Measurements from ENCODE around the gene TPRA1.
"Not testable (repeated sequence)": the region's sequence is repeated elsewhere in the genome, so short reads cannot be mapped to it uniquely, and the experiment has no call there.

Gene TPRA1

DNA sequence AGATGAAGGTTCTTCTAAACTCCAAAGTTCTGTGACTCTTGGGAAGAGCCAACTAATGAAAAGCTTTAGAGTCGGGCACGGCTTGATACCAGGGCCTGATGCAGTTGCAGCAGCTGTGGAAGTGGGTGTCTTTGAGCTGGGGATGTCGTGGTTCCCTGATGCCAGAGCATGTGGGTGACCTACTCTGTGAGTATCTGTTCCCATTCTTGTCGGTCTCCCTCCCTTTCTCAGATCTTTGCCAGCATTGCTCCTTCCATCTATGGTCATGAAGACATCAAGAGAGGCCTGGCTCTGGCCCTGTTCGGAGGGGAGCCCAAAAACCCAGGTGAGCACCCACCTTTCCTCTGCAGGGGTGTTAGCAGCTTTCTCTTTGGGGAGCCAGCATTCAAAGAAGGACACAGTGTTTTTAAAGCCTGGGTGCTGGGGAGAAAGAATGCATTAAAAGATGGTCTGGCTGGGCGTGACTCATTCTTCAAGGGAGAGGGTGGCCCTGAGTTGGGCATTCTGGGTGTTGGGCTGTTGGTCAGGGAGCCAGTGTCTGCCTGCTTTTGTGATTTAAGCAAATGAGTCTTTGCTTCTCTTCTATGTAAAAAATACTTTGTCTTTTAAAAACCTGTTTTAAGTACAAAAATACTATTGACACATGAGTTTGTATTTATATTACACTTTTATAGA is 25.2 kb upstream of the TPRA1 start:
- DNase-seq: no peak

DNA sequence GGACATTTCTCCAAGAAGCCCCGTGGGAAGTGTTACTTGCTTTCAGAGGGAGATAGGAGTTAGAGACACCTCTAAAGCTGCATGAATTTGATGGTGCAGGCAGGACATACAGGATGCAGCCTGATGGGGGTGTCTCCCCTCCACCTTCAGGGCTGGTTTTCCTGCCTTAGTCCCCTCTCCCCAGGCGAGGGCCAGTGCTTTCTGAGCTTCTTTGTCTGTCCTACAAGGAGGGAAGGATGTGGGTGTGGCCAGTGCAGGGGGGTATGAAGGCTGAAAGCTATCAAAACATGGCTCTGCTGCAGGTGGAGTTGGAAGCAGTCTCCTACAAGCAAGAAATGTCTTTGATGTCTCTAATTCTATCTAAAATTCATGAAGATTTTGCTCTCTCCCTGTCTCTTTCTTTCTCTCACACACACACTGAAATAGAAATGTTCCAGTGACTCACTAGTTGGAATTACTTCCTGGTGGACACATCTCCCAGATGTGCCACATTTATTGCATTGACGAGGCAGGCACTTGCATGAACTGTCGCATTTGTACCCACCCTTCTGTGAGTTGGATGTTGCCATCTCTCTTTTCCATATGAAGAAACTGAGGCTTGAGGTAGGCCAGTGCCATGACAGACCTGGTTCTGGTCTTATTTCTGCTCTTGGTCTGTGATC is 24.5 kb upstream of the TPRA1 start:
- no peak for DNase-seq

DNA sequence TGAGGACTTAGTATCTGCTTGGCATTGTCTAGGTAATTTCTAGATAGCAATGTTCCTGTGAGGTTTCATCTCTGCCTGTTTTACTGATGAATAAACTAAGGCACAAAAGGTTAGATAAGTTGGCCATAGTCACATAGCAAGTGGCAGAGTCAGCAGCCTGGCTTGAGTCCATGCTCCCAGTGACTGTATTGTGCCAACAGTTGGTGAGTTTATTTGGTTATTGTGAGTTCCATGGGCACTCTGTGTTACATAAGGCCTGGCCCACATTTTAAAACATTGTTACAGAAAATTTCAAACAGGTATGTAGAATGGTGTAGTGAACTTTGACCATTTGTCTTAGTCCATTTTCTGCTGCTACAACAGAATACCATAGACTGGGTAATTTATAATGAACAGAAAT is 22.9 kb upstream of the TPRA1 start:
- DNase-seq: no peak

DNA sequence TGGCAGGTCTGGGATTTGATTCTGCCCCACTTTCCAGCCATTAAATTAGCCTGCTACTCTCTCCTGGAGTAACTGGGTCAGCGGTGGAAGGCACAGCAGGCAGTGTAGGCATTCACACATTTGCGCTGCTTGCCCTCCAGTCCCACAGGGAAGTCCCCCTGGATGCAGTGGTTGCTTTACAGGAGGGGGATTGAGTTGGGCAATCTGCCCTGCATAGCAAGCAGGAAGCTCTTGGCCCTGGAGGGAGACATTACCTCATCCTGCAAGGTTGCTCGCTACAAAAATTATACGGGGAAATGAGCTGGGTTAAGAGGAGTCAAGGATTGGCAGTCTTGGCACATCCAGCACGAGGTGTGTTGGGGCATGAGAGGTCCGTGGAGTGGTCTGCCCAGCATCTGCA is 22.4 kb upstream of the TPRA1 start:
- no peak for DNase-seq

DNA sequence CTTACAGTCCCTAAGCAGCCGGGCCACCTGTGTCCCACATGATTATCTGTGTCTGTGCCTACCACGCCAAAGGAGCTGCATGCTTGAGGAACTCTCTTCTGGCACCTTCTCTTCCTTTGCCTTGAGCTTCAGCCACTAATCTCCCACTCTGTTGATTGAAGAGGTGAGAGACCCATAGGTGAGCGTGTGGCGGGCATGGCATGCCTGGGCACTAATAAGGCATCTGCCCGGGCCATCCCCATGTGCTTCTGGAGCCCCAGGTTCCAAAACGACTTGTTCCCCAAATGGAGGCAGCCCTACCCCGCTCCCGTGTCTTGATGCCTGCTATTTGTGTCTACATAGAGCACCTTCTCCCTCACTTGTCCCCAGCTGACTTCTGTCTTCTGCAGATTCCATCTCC is 20.7 kb upstream of the TPRA1 start:
- no peak for DNase-seq

DNA sequence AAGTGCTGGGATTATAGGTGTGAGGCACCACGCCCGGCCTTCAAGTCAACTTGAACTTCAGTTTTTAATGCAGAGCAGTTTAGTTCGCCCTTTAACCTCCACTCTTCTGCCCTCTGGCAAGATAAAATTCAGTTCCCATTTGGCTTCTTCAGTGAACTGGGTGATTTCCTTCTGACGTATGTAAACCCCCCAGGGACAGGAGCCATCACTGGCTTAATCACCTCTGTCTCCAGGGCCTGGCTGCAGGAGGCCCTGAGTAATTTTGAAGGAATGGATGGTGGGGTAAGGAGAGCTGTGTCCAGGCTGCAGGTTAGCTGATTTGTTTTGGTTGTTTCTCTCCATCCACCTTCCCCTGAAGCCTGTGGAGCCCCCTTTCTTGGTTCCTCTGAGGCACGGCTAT is 19.6 kb upstream of the TPRA1 start:
- DNase-seq: no peak

DNA sequence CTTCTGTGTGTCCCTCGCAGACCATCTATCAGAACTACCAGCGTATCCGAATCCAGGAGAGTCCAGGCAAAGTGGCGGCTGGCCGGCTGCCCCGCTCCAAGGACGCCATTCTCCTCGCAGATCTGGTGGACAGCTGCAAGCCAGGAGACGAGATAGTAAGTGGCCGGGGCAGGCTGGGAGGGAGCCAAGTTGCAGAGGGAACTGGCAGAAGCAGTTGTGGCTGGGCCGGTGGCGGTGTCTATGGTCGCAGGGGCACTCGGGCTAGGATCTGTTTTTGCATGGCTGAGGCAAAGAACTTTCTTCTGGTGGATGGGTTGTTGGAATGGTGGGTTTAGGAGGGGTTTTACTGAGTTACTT is 17.8 kb upstream of the TPRA1 start:
- DNase-seq: no peak

DNA sequence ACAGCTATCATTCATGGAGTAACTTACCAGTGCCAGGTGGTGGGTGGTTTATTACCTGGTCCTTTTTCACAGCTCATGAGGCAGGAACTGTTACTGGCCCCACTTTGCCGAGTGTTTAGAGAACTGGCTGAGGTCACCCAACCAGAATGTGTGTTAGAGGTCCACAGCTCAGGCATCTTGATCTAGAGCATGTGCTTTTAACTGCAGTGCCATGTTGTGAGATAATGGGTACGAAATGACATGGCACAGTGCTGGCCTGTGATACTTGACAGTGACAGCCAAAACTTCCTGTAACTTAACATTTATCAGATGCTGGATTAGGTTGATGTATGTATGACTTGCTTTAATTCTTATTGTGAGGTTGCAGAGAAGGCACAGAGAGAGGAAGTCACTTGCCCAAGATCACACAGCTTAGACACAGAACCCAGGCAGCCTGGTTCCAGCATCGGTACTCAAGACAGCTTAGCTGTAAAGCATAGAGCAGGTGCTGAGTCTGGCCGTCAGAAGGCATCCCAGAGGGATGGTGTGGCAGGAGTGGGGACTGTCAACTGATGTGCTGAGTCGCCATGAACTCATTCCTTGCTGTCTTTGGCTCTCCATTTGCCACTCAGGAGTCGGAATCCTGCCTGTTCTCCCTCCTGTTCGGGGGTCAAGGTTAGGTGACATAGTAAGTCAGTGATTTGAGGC is 17.3 kb upstream of the TPRA1 start:
- no peak for DNase-seq

DNA sequence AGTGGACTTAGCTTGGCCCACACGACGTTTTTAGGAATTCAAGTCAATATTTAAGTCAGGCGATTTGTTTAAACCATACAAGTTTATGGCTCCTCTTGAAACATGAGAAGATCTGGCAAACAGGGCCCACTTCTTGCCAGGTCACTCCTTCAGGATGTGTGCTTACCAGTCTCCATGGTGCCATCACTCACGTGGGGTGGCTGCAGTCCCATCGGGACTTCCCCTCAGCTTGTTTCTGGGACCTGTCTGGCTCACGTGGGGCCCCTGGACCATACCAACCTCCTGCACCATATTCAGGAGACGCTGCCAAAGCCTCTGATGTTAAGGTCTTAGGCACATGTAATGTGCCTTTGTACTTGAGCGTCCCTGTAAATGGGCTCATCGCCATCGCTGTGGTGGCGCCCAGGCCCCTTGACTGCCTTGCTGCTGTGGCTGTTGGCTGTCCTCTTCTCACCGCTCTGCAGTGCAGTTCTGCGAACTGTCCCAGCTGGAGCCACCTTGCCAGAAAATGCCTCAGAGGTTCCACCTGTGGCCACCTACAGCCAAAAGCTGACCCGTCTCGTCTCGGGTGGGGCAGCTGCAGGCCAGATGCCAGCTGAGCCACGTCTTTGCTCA is 16.6 kb upstream of the TPRA1 start:
- DNase-seq: no peak

DNA sequence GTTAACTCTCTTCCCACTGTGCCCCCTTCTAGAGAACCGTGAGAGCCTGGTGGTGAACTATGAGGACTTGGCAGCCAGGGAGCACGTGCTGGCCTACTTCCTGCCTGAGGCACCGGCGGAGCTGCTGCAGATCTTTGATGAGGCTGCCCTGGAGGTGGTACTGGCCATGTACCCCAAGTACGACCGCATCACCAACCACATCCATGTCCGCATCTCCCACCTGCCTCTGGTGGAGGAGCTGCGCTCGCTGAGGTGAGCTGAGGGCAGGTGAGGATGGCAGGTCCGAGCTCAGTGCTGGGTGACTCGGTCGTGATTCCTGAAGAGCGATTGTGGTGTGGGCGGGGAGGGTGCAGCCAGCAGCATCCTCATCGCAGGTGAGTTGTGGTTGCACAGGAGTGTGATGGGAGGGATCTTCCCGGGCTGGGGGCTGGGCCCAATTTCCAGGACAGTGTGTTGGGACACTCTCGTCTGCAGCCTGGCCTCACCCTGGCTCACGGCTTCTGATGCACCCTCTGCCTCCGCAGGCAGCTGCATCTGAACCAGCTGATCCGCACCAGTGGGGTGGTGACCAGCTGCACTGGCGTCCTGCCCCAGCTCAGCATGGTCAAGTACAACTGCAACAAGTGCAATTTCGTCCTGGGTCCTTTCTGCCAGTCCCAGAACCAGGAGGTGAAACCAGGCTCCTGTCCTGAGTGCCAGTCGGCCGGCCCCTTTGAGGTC is 15.7 kb upstream of the TPRA1 start:
- no peak for DNase-seq

DNA sequence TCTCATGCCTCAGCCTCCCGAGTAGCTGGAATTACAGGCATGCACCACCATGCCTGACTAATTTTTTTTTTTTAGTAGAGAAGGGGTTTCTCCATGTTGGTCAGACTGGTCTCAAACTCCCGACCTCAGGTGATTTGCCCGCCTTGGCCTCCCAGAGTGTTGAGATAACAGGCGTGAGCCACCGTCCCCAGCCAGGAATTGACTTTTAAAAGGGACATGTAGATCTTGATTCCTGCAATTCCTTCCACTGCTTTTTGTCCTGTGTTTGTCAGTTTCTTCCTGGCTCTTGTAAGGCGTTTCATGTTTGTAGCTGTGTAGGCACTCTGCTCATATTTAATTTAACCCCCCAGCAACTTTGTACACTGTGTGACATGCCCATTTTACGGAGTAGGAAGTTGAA is 15.0 kb upstream of the TPRA1 start:
- DNase-seq: not testable (repeated sequence)

DNA sequence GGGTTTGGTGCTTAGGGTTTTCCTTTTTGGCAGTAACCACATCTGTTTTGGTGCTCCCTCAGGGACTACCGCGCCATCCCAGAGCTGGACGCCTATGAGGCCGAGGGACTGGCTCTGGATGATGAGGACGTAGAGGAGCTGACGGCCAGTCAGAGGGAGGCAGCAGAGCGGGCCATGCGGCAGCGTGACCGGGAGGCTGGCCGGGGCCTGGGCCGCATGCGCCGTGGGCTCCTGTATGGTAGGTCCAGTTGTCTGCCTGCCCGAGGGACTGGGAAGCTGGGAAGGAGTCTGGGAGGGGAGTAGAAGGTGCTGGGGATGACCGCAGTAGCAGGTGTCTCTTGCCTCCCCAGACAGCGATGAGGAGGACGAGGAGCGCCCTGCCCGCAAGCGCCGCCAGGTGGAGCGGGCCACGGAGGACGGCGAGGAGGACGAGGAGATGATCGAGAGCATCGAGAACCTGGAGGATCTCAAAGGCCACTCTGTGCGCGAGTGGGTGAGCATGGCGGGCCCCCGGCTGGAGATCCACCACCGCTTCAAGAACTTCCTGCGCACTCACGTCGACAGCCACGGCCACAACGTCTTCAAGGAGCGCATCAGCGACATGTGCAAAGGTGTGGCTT is 14.1 kb upstream of the TPRA1 start:
- no peak for DNase-seq

DNA sequence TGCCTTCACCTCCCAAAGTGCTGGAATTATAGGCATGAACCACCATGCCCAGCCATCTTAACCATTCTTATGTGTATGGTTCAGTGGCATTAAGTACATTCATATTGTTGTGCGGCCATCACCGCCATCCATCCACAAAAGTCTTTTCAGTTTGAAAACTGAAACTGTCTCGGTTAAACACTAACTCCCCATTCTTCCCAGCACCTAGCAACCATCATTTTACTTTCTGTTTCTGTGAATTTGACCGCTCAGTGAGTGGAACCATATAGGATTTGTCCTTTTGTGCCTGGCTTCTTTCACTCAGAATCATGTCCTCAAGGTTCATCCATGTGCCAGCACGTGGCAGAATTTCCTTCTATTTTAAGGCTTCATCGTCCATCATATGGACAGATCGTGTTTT is 13.5 kb upstream of the TPRA1 start:
- DNase-seq: no peak

DNA sequence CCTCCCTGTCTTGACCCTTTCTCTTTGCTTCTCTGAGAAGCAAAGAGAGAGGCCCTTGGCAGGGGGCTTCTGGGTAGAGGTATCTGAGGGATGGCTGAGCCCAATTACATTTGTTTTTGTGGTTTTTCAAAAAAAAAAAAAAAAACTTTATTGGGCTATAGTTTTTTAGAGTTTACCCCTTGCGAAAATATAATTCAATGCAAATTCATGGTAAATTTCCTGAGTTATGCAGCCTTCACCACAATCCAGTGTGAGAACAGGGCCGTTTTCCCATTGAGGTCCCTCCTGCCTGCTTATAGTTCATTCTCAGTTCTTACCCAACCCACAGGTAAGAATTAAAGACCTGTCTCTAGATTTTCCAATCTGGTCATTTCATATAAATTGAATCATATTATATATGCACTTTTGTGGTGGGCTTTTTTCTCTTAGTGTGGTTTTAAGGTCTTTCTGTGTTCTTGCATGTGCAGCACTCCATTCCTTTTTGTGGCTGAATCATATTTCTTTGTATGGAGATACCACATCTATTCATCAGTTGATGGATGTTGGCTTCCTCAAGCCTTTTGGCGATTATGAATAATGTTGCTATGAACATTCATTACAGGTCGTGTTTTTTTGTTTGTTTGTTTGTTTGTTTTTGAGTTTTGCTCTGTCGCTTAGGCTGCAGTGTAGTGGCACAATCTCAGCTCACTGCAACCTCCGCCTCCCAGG is 10.4 kb upstream of the TPRA1 start:
- DNase-seq: no peak

DNA sequence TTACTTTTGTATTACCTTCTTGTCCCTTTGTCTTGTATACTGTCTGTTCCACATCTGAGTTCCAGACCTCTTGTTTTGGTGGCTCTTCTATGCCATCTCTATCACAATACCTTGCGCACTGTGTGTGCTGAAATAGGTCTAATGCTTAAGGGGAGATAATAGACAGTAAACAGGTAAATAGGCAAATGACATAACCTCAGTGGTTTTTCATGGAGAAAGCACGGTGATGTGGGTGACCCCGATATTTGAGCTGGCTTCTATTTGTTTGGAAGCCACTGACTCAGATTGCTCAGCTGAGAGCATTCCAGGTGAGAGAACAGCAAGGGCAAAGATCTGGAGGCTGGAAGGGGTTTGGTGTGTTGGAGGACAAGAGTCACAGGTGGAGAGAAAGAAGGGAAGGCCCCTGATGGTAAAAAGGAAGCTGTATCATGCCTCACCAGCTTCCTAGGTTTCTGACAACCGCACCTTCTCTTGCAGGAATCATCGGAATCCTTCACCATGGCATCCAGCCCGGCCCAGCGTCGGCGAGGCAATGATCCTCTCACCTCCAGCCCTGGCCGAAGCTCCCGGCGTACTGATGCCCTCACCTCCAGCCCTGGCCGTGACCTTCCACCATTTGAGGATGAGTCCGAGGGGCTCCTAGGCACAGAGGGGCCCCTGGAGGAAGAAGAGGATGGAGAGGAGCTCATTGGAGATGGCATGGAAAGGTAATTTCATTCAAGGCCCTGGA is 8.5 kb upstream of the TPRA1 start:
- DNase-seq: no peak

DNA sequence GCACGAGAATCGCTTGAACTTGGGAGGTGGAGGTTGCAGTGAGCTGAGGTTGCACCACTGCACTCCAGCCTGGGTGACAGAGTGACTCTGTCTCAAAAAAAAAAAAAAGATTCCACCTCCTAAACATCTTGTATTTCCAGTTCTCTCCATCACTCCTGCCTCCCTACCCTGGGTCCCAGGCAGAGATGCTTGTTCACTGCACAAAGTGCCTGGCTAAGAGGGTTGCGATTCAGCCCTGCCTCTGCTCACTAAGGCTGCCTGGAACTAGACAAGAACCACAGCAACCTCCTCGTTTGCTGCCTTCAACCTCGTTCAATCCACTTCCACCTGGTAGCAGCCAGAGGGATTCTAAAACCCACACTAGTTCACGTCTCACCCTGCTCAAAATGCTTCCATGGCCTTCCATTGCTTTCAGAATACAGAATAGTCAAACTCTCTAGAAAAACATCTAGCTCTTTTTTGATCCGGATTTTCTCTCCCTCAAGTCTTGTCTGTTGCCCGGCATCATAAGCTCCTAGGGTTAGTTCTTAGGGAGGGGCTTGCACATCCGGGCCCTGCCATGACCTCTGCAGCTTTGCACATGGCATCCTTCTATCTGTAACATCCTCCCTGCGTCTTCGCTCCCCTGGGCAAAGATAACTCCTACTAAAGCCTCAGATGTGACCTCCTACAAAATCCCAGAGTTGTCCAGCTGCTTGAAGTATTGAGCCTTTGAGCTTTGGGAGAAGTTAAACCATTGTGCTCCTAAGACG is 6.7 kb upstream of the TPRA1 start:
- DNase-seq: no peak

DNA sequence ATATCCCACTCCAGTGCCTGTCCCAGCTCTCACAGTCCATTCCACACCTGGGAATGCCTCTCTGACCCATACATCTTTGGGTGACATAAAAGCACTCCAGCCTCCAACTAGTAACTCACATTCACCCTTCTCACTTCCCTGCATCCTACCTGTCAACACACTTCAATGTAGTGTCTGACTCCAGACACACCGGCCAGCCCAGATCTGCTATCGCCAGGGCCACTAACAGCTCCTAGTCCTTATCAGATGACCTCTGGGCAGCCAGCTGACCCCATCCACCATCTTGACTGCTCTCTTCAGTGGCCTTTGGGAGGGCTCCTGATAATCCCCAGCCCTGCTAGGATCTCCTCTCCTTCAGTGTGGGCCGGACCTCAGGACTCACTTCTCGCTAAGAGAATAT is 4.8 kb upstream of the TPRA1 start:
- DNase-seq: no peak

DNA sequence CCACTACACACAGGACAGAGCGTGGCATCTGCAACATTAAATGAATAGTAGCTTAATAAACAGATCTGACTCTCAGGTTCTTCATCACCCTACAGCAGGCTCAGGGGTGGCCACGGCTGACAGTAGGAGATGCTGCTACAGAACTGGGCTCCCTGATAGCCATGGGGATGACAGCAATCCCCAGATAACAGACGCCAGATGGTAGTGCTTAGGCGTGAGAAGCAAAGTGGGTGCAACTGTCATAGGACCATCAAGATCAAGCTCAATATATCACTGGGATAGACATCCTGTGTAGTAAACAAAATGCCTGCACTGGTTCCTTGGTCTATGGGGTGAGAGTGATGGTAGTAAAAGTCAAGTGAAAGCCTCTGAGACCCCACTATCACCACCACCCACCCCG is 2.6 kb upstream of the TPRA1 start:
- no peak for DNase-seq

DNA sequence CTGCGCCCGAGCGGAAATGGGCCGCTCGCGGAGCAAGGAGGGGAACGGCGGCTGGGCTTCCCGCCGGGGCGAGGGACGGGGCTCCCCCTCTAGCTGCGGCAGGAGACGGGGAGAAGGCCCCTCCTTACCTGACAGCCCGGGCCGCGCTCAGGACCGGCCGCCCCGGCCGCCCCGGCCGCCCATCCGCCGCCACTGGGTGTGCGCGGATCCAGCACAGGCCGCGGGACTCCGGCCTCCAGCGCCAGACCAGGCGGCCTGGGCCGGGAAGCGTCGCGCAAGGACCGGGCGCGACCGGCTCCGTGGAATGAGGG is 296 bp downstream of the TPRA1 start:
- DNase-seq: no peak

DNA sequence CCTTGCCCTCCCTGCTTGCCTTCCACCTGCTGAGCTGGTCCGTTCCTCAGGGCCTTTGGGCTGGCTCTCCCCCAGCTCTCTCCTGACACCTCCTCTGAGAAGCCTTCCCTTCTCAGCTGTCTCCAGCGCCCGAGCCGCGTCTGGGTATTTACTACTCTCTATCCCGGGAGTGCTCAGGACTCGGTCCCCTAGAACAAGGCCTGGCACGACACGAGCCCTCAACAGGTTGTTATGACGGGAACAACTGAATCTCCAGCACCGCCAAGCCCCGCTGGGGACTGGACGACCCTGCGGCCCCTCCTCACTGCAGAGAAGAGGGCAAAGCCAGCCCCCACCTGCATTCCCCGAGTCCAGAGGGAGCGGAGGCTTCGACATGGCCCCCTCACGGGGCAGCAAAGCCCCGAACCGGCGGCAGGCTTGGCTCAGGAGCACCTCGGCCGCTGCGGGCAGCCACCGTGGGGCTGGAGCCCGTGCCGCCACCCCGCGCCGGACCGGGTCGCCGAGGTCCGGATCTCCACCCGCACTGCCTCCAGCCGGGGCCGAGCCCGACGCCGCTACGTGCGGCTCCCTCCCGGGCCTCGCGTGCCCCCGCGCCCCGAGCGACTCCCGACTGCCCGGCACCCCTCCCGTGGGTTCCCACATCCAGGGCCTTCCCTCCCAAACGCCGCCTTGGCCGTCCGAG is 792 bp downstream of the TPRA1 start:
- no peak for DNase-seq

All from GDM1 (cell line).